Small intestine (tissue), 7 donors: Measurements from ENCODE around the gene SETD1A. TPM values are rescaled to one million over a fixed set of nuclear protein-coding genes. Genes with fewer than 3 reads are reported as not detected.

Experiments used
- DNase-seq, 2 donors: peaks; one replicate each; pipeline versions ENCODE4 v3.0.0 to v3.0.0-alpha.2; 2013
- FAIRE-seq: peaks from 2 replicates; lab custom pipeline; 2012; peaks lifted over from hg19 to GRCh38; lab: Jason Lieb, UNC
- H3K27ac ChIP-seq, 3 donors: one replicate each; pipeline ENCODE4 v1.5.1; 2013; ENCODE audit warnings: low read length in 2 of 3, mild to moderate bottlenecking in 2 of 3, control low read depth in 1 of 3, inconsistent platforms in 1 of 3, low read depth in 1 of 3, moderate library complexity in 1 of 3
- H3K27me3 ChIP-seq, 3 donors: one replicate each; pipeline ENCODE4 v1.6.1; 2013; ENCODE audit warnings: low read length in 3 of 3, inconsistent platforms in 1 of 3; ENCODE audit not compliant: control insufficient read depth in 3 of 3, insufficient read depth in 3 of 3
- H3K36me3 ChIP-seq, 3 donors: one replicate each; pipeline ENCODE4 v1.6.1; 2013; ENCODE audit warnings: low read length in 3 of 3, inconsistent platforms in 1 of 3, low read depth in 1 of 3, mild to moderate bottlenecking in 1 of 3, moderate library complexity in 1 of 3; ENCODE audit not compliant: control insufficient read depth in 3 of 3, insufficient read depth in 2 of 3
- H3K4me1 ChIP-seq, 3 donors: one replicate each; pipeline ENCODE4 v1.6.1; 2013; ENCODE audit warnings: low read length in 2 of 3, inconsistent platforms in 1 of 3, low read depth in 1 of 3, mild to moderate bottlenecking in 1 of 3, moderate library complexity in 1 of 3; ENCODE audit not compliant: control insufficient read depth in 3 of 3, insufficient read depth in 2 of 3
- H3K4me3 ChIP-seq, 3 donors: one replicate each; pipeline ENCODE4 v1.5.1; 2013; ENCODE audit warnings: low read length in 3 of 3, control low read depth in 1 of 3, inconsistent platforms in 1 of 3, low read depth in 1 of 3, mild to moderate bottlenecking in 1 of 3, moderate library complexity in 1 of 3
- H3K9me3 ChIP-seq, 2 donors: one replicate each; pipeline ENCODE4 v1.6.1; 2013; ENCODE audit warnings: low read depth in 1 of 2, low read length in 1 of 2; ENCODE audit not compliant: control insufficient read depth in 2 of 2, insufficient read depth in 1 of 2
- WGBS, 3 donors: extraction: QIAGEN DNeasy Blood & Tissue Kit; methylation state at CpG; one replicate each; pipeline ENCODE4 v1.1.7; 2013; 5-methylcytosine and 5-hydroxymethylcytosine counted together
- polyA plus RNA-seq, 4 donors: library from polyadenylated mRNA; stranded (reverse) in 3 of 4; unstranded in 1 of 4; fragments of 200-250 nt in 3 of 4; fragments of 120-200 nt in 1 of 4; gene quantifications; one replicate each; pipeline versions ENCODE4 v1.2.1 to v1.2.3, GENCODE V29; 2013
- donor health status: healthy with polysubstance abuse.
- donor health status: control.
- donor health status: control.
- donor health status: Bipolar disorder and iron deficiency.
- donor health status: healthy.

SETD1A gene
- polyA plus RNA-seq, 4 donors: 6.9 to 11.4 (median 9.0) TPM

DNA sequence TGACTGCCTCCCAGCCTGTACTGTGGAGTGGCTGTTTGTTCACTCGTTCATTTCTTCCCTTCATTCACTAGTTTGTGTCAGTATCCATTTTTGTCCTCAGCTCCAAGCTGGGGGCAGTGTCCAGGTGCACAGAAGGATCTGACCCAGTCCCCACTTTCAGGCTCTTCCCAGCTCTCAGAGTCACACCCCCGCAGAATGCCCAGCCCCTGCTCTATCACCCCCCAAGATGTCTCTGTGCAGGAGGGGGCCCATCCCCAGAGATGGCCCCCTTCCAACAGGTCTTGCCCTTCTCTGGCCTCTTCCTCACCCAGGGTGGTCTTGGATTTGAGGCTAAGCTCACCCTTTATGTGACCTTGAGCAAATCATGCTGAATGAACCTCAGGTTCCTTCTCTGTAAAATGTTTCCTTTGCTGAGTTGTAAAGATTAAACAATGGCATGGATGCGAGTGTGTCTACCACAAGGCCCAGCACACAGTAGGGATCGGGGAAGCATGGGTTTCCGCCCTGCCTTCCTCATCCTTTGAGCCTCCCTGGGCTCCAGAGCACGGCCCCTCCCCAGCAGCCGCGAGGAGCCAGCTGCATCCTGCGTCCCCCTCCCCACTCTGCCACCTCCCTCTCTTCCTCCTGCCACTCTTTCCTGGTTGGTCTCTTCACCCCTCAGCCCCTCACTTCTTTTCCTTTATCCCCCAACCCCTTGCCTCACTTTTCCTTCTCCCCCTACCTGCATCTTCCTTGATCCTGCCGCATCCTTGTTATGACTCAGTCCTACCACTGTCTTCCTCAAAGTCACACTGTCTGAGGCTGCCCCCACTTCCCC lies 31.4 kb upstream of the SETD1A start:
- peaks cover 0 to 15% (median 6%) of the 10 kb centered on the region in 3 donors for H3K4me1 ChIP-seq
- H3K36me3 ChIP-seq: peaks cover 0 to 51% (median 7%) of the 10 kb centered on the region in 3 donors
- FAIRE-seq: no peak

DNA sequence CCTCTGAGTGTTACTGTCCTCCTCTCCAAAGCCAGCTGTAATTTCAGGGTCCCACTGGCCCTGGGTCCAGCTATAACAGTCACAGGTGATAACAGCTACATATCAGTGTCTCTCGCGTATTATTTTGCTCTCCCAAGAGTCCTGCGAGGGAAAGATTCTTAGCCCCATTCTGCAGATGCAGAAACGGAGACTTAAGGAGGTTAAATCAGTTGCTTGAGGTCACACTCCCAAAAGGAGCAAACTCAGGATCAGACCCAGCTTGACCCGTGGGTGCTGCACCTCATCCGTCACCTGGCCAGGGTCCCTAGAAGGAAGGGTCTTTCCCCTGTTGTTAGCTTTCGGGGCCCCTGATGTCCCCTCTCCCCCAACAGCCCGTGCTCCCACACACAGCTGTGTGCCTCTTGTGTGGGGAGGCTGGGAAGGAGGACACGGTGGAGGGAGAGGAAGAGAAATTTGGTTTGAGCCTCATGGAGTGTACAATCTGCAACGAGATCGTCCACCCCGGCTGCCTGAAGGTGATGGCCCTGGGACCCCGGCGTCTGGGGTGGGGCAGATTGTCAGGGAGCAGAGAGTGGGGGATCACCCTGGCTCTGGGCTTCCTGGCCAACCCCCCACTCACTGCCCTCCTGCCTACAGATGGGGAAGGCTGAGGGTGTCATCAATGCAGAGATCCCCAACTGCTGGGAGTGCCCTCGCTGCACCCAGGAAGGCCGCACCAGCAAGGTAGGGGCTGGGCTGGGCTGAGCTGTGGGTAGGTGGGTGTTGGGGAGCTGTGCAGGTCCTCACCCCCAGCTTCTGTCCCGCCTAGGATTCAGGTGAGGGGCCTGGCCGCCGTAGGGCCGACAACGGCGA lies 30.4 kb upstream of the SETD1A start:
- Histone ChIP-seq H3K4me3 (no peak overlapping the region), H3K9me3 (no peaks in the 10 kb centered on the region), H3K27me3 (no peaks in the 10 kb centered on the region), H3K36me3 (peaks cover 2 to 58% (median 7%) of the 10 kb centered on the region in 3 donors), H3K27ac (no peak overlapping the region), H3K4me1 (peaks cover 0 to 23% (median 6%) of the 10 kb centered on the region in 3 donors)
- no peak for DNase-seq
- 91 to 92% (median 91%) methylated on average over 17 to 22 of the region's 22 CpGs for WGBS, 3 donors
- no peak for FAIRE-seq

More for the DNA sequence above, 31.4 kb upstream of the SETD1A start:
- no peaks in the 10 kb centered on the region for H3K9me3 ChIP-seq
- no peak for DNase-seq
- no peak overlapping the region for H3K27ac ChIP-seq
- H3K27me3 ChIP-seq: no peaks in the 10 kb centered on the region
- 76 to 82% (median 79%) methylated on average over 10 of the region's 10 CpGs for WGBS, 3 donors
- no peak overlapping the region for H3K4me3 ChIP-seq

DNA sequence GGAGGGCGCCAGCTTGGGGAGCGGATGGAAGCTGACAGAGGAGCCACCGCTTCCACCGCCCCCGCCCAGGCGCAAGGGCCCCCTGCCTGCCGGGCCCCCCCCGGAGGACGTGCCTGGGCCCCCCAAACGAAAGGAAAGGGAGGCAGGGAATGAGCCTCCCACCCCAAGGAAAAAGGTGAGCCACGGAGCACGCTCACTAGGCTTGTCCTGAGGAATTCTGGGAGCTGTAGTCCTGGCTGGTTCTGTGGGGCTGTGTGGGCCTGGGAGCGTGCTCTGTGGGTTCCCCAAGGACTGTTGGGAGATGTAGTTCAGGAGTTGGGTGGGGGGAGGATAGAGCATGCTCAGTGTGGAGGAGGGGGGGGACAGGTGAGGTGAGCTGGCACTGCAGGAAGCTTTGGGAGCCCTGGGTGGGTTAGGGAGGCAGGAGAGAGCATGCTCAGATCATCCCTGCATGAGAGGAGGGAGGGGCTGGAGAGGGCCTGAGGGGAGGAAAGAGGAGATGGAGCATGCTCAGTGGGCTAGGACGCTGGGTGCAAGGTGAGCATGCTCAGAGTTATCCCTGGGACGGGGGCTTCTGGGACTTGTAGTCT lies 29.7 kb upstream of the SETD1A start:
- WGBS, 3 donors: 65 to 75% (median 70%) methylated on average over 12 to 15 of the region's 15 CpGs
- H3K27me3 ChIP-seq: no peaks in the 10 kb centered on the region
- H3K4me3 ChIP-seq: no peak overlapping the region
- FAIRE-seq: no peak
- H3K36me3 ChIP-seq: peaks cover 2 to 66% (median 7%) of the 10 kb centered on the region in 3 donors
- H3K4me1 ChIP-seq: peaks cover 0 to 27% (median 6%) of the 10 kb centered on the region in 3 donors
- peak; percentile 52 to 72 for DNase-seq
- H3K9me3 ChIP-seq: no peaks in the 10 kb centered on the region
- H3K27ac ChIP-seq: no peak overlapping the region

DNA sequence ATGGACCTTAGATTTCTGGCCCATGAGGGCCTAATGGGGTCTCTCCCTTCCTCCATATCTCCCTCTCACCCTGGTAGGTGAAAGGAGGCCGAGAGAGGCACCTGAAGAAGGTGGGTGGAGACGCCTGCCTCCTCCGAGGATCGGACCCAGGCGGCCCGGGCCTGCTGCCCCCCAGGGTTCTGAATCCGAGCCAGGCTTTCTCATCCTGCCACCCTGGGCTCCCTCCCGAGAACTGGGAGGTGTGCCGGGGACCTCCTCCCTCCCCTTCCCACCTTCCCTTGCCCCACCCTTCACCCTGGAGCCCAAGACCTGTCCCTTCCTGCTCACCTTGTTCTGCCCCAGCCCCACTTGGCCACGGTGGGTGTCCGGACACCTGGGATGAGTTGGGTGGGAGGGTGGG lies 29.2 kb upstream of the SETD1A start:
- WGBS, 3 donors: 84 to 90% (median 89%) methylated on average over 8 to 11 of the region's 11 CpGs
- H3K4me3 ChIP-seq: no peak overlapping the region
- no peak overlapping the region for H3K27ac ChIP-seq
- peaks cover 0 to 27% (median 6%) of the 10 kb centered on the region in 3 donors for H3K4me1 ChIP-seq
- no peaks in the 10 kb centered on the region for H3K9me3 ChIP-seq
- peaks cover 2 to 68% (median 7%) of the 10 kb centered on the region in 3 donors for H3K36me3 ChIP-seq
- FAIRE-seq (no peak), DNase-seq (no peak)
- no peaks in the 10 kb centered on the region for H3K27me3 ChIP-seq

DNA sequence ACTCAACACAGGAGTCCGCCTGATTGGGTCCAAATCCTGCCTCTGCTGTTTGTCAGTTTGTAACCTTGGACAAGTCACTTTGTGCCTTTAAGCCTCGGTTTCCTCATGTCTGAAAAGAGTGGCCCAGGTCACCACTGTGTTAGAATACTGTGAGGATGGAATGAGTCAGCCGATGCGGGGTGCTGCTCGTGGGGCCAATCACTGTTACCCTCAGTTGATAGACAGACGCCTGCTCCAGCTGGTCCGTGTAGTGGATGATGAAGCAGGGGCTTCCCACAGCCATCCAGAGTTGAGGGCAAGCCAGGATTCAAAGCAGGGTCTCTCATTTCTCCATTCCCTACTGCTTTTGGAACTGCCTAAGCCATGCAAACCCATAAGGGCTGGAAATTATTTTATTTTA lies 28.4 kb upstream of the SETD1A start:
- H3K27ac ChIP-seq: no peak overlapping the region
- WGBS, 3 donors: 71 to 79% (median 78%) methylated on average over 7 of the region's 7 CpGs
- peaks cover 2 to 76% (median 7%) of the 10 kb centered on the region in 3 donors for H3K36me3 ChIP-seq
- DNase-seq (no peak), FAIRE-seq (no peak)
- no peaks in the 10 kb centered on the region for H3K27me3 ChIP-seq
- no peak overlapping the region for H3K4me3 ChIP-seq
- H3K9me3 ChIP-seq: no peaks in the 10 kb centered on the region
- H3K4me1 ChIP-seq: peaks cover 0 to 27% (median 6%) of the 10 kb centered on the region in 3 donors

DNA sequence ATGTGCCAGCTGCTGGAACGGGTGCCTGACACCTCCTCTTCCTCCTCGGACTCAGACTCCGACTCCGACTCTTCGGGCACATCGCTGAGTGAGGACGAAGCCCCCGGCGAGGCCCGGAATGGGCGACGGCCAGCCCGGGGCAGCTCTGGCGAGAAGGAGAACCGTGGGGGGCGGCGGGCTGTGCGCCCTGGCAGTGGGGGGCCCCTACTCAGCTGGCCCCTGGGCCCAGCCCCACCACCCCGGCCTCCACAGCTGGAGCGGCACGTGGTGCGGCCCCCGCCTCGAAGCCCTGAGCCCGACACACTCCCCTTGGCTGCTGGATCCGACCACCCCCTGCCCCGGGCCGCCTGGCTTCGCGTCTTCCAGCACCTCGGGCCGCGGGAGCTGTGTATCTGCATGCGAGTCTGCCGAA lies 27.4 kb upstream of the SETD1A start:
- H3K36me3 ChIP-seq: peaks cover 2 to 85% (median 7%) of the 10 kb centered on the region in 3 donors
- WGBS, 3 donors: 94 to 97% (median 95%) methylated on average over 22 to 35 of the region's 35 CpGs
- H3K4me3 ChIP-seq: no peak overlapping the region
- no peaks in the 10 kb centered on the region for H3K9me3 ChIP-seq
- no peak for DNase-seq
- H3K4me1 ChIP-seq: peaks cover 0 to 22% (median 0%) of the 10 kb centered on the region in 3 donors
- no peak for FAIRE-seq
- no peak overlapping the region for H3K27ac ChIP-seq
- H3K27me3 ChIP-seq: no peaks in the 10 kb centered on the region

DNA sequence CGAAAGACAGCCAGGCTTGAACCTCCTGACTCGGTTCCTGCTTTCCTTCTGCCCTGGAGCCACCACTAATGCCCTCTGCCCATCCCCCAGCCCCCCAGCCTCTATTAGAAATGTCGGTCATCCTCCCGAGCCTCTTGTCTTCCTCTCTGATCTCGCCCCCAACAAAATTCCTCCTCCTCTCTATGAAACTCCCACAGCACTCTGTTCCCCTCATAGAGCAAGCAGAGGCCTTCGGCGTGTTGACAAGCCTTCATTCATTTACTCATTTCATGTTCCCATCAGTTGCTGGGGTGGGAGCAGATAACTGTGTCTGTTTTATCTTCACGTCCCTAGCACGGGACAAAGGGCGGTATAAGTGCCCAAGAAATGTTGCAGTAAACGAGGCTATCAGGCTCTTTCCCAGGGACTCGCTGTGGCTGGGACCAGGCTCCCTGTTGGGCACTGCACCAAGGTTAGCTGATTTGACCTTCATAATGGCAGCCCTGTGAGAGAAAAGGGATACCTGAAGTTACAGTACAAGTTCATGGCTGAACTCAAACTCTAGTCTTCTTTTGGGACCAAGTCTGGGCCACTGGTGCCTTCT lies 26.4 kb upstream of the SETD1A start:
- FAIRE-seq (no peak), DNase-seq (peak; percentile 38 to 54)
- Histone ChIP-seq H3K4me3 (no peak overlapping the region), H3K9me3 (no peaks in the 10 kb centered on the region), H3K27ac (peak overlapping the region in 1 of 3 donors; percentile 63), H3K27me3 (no peaks in the 10 kb centered on the region), H3K36me3 (peaks cover 2 to 90% (median 7%) of the 10 kb centered on the region in 3 donors), H3K4me1 (peaks cover 0 to 22% (median 0%) of the 10 kb centered on the region in 3 donors)
- 42 to 72% (median 58%) methylated on average over 12 of the region's 12 CpGs for WGBS, 3 donors
